Measurements from ENCODE around the gene RASSF3. TPM values are rescaled to one million over a fixed set of nuclear protein-coding genes. Genes with fewer than 3 reads are reported as not detected.

RASSF3 gene
- total RNA-seq, 3 donors from 2014 or later = 23.4 to 28.4 (median 24.6) TPM

GRCh38 chr12:64658892-64659481, 48.7 kb downstream of the RASSF3 start:
- H3K4me1 ChIP-seq = no peaks in the 10 kb centered on the region
- TF ChIP-seq, protein P1, sequence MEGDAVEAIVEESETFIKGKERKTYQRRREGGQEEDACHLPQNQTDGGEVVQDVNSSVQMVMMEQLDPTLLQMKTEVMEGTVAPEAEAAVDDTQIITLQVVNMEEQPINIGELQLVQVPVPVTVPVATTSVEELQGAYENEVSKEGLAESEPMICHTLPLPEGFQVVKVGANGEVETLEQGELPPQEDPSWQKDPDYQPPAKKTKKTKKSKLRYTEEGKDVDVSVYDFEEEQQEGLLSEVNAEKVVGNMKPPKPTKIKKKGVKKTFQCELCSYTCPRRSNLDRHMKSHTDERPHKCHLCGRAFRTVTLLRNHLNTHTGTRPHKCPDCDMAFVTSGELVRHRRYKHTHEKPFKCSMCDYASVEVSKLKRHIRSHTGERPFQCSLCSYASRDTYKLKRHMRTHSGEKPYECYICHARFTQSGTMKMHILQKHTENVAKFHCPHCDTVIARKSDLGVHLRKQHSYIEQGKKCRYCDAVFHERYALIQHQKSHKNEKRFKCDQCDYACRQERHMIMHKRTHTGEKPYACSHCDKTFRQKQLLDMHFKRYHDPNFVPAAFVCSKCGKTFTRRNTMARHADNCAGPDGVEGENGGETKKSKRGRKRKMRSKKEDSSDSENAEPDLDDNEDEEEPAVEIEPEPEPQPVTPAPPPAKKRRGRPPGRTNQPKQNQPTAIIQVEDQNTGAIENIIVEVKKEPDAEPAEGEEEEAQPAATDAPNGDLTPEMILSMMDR (IDR thresholded peaks at IDR 0.05) = no peak
- TF ChIP-seq POLR2A (IDR thresholded peaks at IDR 0.05) = no peak
- TF ChIP-seq POLR2AphosphoS5 (IDR thresholded peaks at IDR 0.05) = no peak
- intact Hi-C loops (cut with DNase I; ENCODE audit: low total_unique reads) = no loop called here
- peak overlapping the region in 1 of 2 donors; percentile 33 for H3K27ac ChIP-seq
- no peak for DNase-seq (ENCODE audit: low spot score in 2 of 2)
- H3K27me3 ChIP-seq = no peaks in the 10 kb centered on the region
- H3K4me3 ChIP-seq = no peak overlapping the region
- H3K9me3 ChIP-seq = no peaks in the 10 kb centered on the region
- H3K36me3 ChIP-seq = no peaks in the 10 kb centered on the region

- Histone ChIP-seq H3K9me3 (no peaks in the 10 kb centered on the region), H3K27ac (no peak overlapping the region), H3K27me3 (no peaks in the 10 kb centered on the region), H3K4me3 (no peak overlapping the region), H3K4me1 (no peaks in the 10 kb centered on the region), H3K36me3 (no peaks in the 10 kb centered on the region)
- TF ChIP-seq POLR2A (IDR thresholded peaks at IDR 0.05) (no peak), POLR2AphosphoS5 (IDR thresholded peaks at IDR 0.05) (no peak)
- TF ChIP-seq, protein P1 (IDR thresholded peaks at IDR 0.05) = no peak
- intact Hi-C loops (cut with DNase I; ENCODE audit: low total_unique reads) = no loop called here
- no peak for DNase-seq (ENCODE audit: low spot score in 2 of 2)
Observed at GRCh38 chr12:64660237-64661018, 50.1 kb downstream of the RASSF3 start.

DNA sequence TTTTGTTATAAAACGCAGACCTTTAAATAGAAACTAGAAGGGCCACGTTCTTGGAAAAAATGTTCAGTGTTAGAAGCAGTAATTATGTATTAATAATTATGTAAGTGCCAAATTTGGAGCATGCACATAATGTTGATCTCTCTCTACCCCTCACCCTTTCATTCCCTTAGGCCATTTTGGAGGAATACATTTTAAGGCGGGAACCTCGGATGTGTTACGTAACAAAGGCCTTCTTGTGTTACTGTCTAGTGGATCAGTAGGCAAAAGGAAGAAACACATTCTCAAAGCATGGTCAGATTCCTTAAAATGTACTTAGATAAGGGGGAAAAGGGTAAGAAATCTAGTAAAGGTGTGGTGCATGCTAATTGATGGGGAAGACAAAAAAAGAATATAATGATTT, 52.7 kb downstream of the RASSF3 start:
- H3K4me3 ChIP-seq = no peak overlapping the region
- no peak for DNase-seq (ENCODE audit: low spot score in 2 of 2)
- H3K9me3 ChIP-seq = no peaks in the 10 kb centered on the region
- no peaks in the 10 kb centered on the region for H3K27me3 ChIP-seq
- TF ChIP-seq POLR2AphosphoS5 (IDR thresholded peaks at IDR 0.05) (no peak), POLR2A (IDR thresholded peaks at IDR 0.05) (no peak)
- TF ChIP-seq, protein P1 (IDR thresholded peaks at IDR 0.05) = no peak
- peaks cover 0 to 12% of the 10 kb centered on the region in 2 donors for H3K4me1 ChIP-seq
- H3K27ac ChIP-seq = peak overlapping the region; percentile 44 to 65
- intact Hi-C loops (cut with DNase I; ENCODE audit: low total_unique reads) = no loop called here
- no peaks in the 10 kb centered on the region for H3K36me3 ChIP-seq

DNA sequence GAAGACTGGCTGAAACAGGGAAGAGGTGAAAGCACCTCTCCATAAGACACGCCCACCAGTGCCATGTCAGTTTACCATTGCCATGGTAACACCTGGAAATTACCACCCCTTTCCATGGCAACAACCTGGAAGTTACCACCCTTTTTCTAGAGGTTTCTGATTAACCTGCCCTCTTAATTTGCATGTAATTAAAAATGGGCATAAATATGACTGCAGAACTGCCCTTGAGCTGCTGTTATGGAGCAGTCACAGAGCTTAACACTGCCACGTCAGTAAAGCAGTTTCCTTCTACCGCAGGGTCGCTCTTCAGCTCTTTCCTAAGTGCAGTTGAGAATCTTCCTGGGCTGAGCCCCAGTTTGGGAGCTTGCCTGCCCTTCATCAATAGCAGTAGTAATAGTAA, 55.2 kb downstream of the RASSF3 start:
- H3K36me3 ChIP-seq = no peaks in the 10 kb centered on the region
- TF ChIP-seq, protein P1 (IDR thresholded peaks at IDR 0.05) = no peak
- no peak for TF ChIP-seq POLR2A (IDR thresholded peaks at IDR 0.05)
- no peak for TF ChIP-seq POLR2AphosphoS5 (IDR thresholded peaks at IDR 0.05)
- peak overlapping the region; percentile 17 to 40 for H3K27ac ChIP-seq
- DNase-seq (ENCODE audit: low spot score in 2 of 2) = no peak
- peaks cover 0 to 19% of the 10 kb centered on the region in 2 donors for H3K4me1 ChIP-seq
- no peak overlapping the region for H3K4me3 ChIP-seq
- H3K27me3 ChIP-seq = no peaks in the 10 kb centered on the region
- intact Hi-C loops (cut with DNase I; ENCODE audit: low total_unique reads) = no loop called here
- no peaks in the 10 kb centered on the region for H3K9me3 ChIP-seq

Data from breast epithelium (tissue), 4 donors.